Stimulated activated CD8-positive, alpha-beta memory T cell treated with anti-CD3 and anti-CD28 coated beads, Interleukin-12 subunit alpha, Interleukin-12 subunit beta, amount 100 ng/mL, for 24 hours (primary cell): ENCODE measurements around the gene CIT.

ENCODE experiments used
- DNase-seq: peaks from one replicate; pipeline ENCODE4 v3.0.0-alpha.2; 2020; ENCODE audit errors: extremely low read depth

CIT gene

DNA sequence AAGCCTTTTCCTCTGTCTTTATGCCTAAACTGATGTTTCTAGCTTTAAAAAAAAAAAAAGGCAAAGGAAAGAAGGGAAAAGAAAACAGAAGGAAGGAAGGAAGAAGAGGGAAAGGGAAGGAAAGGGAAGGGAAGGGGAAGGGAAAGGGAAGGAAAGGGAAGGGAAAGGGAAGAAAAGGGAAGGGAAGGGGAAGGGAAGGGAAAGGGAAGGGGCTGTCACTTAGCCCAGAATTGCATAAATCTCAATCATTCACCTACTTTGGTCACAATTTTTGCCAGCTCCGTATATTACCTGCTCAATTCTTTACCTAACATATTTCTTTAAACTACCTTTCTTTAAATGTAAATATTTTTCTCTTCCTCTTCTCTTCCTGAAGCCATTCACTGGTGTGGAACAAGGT, 26.8 kb downstream of the CIT start:
- DNase-seq: no peak

DNA sequence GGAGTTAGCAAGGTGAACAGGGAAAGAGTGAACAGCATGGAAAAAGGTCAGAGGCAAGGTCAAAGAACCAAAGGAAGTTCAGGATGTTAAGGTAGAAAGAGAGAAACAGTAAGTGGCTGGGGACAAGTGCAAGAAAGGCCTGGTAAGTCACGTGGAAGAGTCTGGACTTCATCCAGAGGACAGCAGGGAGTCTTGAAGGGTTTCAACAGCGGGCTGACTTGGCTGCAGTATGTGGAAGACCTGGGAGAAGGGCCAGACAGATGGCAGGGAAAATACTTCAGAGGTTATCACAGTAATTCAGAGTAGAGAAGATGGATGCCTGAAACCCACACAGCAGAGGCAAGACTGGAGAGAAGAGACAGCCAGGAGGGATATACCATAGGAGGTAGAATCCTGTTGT, 34.0 kb downstream of the CIT start:
- DNase-seq: no peak

DNA sequence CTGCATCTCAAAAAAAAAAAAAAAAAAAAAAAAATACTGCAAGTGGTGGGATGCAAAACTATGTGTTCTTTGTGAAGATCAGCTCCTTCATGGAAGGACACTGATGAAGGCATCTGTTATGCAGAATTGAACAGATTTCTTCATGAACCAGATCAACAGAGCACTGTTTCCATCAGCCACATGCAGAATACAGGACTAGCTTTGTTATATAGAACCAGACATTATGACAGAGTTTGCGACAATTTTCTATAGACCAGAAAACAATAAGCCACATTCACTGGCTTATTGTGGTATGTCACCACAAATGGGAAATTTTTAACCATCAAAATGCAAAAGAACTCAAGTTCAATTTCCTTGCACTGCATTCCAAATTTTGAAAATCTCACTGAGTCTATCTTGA, 34.7 kb downstream of the CIT start:
- no peak for DNase-seq

DNA sequence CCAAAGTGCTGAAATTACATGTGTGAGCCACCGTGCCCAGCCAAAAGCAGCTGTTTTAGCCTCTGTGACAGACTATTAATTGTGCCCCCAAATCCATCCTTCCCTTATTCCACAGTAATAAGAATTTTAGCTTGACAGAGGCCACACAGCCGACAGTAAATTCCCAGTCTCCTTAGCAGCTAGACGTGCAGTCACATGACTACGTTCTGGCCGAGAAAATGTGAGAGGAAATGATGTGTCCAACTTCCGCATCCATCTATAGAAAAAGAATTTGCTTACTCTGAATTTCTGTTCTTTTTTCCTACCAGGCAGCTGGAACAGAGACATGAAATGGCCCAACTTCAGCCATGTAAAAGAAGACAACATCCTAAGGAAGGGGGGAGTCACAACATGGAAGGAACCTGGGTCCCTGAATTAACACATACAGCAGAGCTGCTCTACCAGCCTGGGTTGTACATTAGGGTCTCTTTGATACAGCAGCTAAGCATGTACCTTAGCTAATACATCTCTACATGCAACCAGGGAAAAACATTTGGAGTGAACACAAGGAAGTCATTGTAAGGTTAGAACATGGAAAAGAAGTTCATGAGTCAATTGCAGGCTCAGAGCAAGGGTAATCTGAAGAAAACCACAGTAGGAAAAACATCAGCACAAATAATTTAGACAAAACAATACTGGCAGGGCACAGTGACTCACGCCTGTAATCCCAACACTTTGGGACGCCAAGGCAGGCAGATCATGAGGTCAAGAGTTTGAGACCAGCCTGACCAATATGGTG, 35.5 kb downstream of the CIT start:
- DNase-seq: no peak

DNA sequence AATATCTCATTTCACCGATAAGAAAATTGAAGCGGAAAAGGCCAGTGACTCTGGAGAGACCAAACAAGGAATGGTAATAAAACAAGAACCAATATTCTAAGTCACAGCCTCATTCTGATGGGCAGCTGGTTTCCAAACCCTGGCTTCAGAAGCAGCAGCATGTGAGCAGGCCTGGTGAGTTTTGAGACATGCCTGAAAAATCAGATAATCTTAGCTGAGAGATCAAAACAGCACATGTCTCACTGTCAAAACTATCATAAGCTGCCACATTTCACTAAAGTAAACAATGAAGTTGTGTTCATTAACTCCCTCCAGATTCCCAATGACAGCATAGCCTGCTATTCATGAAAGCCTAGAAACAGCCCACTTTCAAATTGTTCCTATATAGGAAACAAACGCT, 36.5 kb downstream of the CIT start:
- DNase-seq: no peak

DNA sequence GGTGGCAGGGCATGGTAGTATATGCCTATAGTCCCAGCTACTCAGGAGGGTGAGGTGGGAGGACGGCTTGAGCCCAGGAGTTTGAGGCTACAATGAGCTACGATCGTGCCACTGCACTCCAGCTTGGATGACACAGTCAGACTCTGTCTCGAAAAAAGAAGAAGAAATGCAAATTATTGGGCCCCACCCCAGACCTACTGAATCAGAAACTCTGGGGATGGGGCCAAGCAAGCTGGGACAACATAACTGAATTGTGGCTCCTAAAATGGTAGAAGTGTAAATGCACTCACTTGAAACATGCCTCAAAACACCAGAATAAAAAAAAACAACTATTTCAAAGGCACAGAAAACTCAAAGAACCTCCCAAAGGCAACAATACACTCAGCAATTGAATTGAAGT, 37.0 kb downstream of the CIT start:
- DNase-seq: no peak

DNA sequence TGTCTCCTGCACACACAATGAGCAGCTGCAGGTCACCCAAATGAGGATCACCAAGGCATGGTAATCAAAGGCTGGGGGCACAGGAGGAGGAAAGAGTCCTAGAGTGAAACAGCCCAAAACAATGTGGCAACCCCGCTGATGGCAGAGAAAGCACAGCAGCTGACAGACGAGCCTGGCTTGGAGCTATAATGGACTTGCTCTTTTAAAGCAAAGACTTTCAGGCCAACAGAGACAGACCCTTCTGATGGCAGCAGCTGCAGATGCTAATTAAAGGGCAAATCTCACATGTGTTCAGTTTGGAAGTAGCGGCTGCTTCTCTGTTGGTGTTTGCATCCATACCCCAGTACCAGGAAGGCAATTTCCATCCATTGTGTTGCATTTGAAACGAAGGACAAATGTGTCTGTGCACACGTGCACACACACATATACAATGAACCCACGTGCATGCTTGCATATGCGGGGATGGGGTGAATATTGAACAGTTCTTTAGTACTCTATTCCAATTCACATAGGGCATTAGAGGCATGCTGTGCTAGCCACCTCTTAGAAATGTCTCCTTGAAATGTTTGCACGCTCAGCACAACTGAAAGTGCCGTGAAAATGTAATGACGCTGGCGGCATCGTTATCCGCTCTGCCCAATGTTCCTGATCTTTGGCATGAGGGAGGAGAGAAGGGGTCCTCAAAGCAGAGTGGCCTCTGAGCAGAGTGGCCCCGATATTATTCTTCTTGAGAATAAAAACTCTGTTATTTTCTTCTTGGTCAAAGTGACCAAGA, 38.1 kb downstream of the CIT start:
- DNase-seq: no peak

DNA sequence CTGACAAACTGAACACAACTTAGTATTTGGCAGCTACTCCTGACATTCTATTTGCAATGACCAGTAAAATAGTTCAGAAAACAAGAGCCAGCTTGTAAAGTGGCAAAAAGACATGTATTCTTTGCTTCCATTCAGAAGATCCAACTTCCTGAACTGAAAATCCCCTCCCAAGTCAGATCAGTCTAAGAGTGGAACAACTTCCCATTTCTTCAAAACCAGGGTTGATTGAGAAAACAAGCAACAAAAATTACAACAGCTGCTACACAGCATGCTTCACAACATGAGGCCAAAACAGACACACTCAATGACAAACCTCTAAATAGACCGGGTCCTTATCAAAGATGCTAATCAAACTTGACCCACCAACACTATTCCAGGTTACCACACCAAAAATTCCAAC, 40.3 kb downstream of the CIT start:
- no peak for DNase-seq

DNA sequence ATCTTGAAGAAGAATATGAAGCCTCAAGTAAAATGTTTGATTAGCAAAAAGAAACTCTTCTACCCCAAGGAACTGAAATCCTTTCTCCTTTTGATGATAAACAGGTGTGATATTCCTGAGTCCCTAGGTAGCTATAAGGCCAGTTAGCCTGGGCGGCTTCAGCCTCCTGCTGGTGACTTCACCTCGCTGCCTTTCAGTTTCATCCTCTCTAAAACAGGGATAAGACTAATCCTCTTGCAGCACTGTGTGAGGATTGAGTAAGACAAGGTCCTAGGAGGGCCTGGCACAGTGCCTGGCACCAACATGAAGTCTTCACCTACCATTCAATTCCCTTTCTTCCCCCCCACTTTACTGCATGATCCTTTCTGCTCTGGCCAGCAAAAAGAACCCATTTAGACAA, 42.1 kb downstream of the CIT start:
- no peak for DNase-seq

DNA sequence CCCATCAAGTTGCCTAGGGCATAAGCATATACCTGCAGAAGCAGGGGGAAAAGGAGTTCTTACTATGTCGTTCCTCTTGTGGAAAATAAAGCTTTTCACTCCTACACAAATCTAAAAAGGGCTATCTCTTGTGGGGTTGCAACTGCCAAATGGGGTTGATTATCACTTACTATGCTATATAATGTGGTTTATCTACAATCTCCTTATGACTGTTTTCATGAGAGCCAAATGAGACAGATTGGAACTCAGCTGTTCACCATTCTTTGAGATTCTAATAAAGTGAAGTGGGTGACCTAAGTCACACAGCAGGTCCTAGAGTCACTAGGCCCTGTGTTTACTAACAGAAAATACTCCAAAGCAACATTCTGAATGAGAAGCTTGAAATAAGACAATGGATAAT, 47.7 kb downstream of the CIT start:
- DNase-seq: no peak

DNA sequence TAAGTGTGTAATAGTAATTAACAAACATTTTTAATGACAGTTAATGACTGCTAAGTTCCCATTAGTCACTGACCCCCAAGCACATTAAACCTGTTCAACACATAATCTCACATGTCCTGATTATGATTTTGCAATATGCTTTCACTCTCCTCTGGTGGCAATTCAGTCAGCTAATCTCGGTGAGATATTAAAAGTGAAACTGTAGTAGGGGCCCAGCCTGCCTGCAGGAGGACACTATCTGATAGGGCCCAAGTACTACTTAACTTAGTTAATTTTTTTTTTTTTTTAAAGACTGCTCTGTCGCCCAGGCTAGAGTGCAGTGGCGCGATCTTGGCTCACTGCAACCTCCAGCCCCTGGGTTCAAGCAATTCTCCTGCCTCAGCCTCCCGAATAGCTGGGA, 48.8 kb downstream of the CIT start:
- DNase-seq: no peak

DNA sequence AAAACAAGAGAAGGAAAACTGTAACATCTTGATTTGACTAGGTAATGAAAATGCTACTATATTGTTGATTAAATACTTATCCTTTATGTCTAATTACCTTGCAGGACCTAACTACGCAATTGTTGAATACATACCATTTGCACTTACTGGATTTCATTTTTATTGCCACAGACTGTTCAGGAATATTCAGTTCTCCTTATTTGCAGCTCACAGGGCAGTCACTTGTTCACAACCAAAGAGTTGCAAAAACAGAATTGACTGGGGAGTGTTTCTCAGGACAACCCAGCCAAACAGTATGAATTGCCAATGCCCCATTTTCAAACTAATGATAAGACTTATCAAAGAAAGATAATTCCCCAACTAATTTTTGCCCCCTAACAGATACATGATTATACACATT, 49.4 kb downstream of the CIT start:
- no peak for DNase-seq

DNA sequence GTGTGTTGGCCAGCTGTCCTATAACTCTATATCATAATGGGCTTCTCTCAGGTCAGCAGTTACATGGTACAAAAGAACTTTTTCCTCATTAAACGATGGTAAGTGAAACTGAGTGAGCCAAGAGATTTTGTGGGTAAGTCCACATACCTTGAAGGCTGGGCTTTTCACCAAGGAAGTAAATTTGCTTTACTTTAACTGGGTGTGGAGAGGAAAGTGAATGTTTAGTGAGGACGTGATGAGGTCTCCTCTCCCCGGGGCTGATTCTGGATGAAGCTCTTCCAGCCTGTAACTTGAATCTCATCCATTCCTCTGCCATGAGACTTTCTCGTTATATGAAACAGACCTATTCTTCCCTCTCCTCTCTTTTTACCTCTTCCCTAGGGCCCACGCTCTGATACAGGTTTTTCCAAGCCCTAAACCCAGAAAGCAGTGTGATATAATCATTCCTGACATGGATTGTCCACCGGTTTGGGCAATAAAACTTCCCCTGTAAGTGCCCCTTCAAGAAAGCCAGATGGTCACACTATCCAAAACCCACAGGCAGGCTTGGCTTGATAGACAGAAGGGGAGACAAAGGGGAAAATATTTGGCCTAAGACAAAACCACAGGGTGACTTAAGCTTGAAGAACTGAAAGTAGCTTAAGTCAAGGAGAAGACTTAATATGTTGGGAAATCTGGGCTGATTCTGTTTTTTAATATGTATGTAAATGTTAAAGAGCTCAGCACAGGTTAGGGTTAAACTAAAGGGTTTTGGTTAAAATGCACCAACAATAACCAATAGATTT, 50.3 kb downstream of the CIT start:
- DNase-seq: no peak

DNA sequence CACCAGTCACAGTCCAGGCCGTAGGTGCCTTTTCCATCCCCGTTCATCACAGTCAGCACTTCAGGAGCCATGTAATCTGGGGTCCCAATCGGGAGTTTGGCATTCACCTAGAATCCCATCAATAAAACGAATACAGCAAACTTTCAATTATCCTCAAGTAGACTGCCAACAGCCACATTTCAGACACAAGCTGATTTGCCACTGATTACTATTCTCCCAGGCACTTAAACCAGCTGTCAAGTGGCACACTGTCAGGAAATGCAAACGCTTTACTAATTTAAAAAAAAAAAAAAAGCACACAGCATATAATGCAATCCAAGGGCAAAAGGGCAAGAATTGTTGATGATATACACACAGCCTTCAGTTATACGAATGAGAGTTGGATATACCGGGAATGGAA, 51.9 kb downstream of the CIT start:
- DNase-seq: no peak

DNA sequence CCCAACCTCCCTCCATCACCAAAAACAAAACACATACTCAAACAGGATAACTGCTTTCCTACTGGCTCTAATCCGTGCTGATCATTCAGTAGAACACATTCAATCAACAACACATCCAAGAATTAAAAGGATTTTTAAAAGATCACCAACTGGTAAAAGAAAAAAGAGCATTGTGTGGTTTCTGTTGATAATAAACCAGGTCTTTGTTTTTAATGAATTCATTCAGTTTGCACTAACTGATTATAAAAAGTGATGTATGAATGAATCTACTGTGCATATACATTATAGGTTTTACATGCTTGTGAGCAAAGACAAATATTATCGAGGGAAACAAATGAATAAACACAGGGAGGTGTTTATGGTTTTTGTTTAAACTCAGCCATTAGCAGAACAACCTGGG, 55.1 kb downstream of the CIT start:
- no peak for DNase-seq

DNA sequence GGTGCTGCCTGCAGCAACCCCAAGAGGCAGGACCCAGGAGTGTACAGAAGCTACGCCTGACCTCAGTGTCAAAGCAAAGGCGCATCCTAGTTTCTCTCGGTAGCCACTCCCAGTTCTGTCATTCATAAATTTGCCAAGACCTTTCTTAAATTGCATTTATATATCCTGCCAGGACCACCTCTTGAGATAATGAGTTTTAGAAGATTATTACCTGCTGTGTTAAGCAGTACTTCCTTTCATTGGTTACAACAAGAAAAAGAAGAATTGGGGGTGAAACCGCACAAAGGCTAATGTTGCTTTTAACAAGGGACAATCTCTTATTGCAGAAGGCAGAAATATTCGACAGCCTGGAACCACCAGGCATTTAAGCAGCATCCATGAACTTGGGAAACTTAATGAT, 57.8 kb downstream of the CIT start:
- no peak for DNase-seq

DNA sequence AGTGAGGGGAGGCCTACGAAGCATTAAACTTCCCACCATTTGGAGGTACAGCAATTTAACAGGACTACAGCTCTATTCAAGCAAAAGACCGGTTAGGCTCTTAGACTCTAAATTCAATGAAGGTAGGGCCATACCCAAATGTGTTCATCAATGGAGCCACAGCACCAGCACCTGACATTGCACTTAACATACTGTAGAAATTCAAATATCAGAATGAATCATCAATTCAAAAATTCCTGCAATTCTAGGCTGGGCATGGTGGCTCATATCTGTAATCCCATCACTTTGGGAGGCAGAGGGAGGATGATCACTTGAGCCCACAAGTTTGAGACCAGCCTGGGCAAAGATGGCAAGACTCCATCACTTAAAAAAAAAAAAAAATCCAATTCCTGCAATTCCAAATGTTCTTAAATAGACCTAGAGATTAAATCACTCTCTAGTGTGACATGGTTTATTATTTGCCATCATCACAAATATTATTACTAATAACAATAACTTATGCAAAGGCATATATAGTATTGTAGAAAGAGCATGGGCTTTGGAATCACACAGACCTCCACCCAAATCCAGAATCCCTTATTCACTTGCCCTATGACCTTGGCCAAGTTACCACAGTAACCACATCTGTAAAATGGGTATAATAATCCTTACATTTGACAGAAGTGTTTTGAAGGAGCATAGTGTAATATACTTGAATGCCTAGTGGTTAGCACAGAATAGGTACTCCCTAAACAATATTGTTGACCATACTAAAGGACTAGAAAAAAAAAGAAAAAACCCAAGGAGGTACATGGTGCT, 59.4 kb downstream of the CIT start:
- DNase-seq: no peak

DNA sequence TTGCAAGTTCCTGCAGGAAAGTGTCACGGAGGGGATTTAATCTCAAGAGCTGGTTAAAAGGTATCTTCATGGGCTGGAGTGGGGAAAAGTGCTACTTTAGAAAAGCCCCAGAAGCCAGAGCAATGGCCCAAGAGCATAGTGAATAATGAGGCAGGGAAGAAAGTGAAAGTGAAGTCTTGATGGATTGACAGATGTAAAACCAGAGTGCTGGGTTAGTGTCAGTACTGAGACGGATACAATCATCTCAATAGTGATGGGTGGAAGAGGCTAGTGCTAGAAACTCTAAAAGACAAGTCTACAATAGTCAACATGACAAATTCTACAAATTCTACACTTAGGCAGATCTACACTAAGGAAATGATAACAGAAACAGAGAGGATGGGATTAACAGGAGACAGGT, 68.1 kb downstream of the CIT start:
- no peak for DNase-seq

DNA sequence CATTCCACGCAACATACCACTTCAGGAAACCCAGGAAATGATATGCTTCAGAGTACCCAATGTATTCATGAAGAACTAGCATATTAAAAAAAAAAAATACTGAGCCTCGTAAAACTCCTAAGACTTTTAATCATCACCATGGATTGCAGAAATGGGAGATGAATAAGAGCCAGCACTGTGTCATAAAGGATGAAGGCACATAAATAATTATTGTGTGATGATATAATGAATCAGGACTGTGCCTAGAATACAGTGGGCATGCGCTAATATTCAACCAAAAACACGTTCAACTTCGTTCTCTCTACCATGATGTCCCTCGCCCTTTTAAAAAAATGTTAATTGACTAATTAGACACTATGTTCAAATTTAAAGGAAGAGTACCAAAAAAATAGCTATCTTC, 68.7 kb downstream of the CIT start:
- DNase-seq: no peak

DNA sequence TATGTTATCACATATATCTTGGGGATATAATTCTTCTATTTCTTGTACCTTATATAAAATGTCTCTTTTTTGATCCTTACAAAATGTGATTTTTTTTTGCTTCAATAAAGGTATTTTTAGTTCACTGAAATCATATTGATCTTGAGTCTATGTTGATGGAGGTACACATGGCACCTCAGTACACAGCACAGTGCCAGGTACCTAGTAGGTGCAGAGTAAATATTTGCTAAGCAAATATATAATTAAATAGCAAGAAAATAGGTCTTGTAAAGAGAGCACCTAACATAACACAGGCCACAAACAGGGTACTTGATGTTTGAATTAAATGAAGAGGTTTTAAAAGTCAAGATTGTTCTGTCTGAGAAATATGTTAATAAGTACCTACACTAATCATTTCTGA, 69.7 kb downstream of the CIT start:
- no peak for DNase-seq

DNA sequence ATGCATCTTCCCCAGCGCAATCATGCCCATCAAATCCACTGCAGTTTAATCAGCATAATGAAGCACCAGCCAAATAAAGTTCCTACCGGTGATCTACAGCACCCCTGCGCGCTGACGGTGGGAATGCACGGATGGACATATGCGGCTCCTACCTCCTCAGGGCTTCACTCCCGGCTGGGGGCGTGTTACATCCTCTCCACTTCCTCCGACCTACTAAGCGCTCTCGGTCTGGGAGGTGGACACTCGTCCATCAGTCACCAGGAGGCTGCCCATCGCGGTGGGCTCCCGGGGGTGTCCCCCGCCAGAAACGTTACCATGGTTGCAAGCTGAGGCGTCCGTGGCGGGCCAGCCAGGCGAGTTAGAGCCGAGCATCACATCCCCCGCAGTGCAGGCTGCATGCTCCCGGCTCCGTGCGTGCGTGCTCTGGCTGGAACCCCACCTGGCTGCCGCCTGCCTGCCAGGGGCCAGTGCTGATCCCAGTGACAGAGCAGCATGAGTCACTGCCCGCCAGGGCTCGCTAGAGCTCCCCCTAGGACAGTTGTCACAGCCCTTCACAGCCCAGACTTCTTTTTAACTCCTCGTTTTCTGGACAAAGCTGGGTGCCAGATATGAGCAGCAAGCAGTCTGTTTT, 73.0 kb downstream of the CIT start:
- DNase-seq: no peak

DNA sequence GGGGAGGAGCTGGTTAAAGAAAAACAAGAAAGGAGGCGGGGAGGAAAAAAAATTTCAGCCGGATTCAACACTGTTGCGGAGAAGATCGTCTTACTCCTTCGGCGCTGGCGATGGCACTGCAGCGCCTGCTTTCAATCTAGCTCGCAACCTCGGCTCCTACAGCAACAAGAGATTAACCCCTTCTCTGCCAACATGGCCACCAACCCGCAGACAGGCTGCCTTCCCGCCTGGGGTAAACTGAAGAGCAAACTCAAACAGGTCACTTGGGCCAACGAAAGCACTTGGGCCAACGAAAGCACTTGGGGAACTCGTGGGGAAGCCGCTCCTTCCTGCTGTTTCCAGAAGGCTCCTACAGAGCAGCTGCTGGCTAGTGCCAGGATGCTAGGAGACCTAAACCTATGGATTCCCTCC, 73.7 kb downstream of the CIT start:
- no peak for DNase-seq
